ENCODE measurements around the gene ABHD2.

DNA sequence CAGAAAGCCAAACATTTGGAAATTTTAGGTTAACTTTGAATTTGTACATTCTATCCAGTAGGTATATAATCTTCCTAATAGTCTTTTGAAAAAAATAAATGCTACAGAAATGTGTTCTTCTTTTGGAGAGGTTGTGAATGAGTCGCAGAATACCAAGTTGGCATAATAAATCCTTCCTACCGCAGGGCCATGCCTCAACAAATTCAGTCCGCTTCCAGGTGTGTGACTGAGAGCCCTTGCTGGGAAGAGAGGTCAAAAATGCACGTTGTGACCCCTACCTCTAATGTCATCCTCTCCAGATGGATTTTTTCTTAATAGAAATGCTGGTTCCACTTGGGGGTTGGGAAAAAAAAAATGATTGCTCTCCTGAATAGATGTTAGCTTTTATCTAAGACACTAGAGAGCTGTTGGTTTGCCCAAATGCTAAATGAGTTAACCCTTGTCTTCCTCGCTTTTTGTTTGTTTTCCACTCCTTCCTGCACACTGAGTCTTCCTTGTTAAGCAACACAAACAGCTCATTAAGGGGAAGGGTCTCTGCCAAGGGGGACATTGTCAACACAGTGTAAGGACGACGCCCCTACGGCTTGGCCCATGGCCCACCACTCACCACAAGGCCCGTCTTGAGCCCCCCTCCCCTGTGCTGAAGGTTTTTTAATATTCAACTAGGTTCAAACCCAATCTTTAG, 99.2 kb downstream of the ABHD2 start:
- TF ChIP-seq, protein P1, sequence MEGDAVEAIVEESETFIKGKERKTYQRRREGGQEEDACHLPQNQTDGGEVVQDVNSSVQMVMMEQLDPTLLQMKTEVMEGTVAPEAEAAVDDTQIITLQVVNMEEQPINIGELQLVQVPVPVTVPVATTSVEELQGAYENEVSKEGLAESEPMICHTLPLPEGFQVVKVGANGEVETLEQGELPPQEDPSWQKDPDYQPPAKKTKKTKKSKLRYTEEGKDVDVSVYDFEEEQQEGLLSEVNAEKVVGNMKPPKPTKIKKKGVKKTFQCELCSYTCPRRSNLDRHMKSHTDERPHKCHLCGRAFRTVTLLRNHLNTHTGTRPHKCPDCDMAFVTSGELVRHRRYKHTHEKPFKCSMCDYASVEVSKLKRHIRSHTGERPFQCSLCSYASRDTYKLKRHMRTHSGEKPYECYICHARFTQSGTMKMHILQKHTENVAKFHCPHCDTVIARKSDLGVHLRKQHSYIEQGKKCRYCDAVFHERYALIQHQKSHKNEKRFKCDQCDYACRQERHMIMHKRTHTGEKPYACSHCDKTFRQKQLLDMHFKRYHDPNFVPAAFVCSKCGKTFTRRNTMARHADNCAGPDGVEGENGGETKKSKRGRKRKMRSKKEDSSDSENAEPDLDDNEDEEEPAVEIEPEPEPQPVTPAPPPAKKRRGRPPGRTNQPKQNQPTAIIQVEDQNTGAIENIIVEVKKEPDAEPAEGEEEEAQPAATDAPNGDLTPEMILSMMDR (IDR thresholded peaks at IDR 0.05 in 4 of 5, conservative IDR thresholded peaks at IDR 0.05 in 1 of 5): no peak
- no peak for TF ChIP-seq POLR2A (IDR thresholded peaks at IDR 0.05)

Data from gastrocnemius medialis (tissue), 4 donors.